GM23338 (cell line): ENCODE measurements around the gene KCNT2.

ENCODE experiments used
- EZH2 ChIP-seq: fragments of 200-600 bp; sonication (generic); IDR thresholded peaks from one replicate; pipeline ENCODE4 v1.8.0; 2017; ENCODE audit warnings: antibody characterized with exemption, mild to moderate bottlenecking, low read depth; ENCODE audit not compliant: unreplicated experiment
- EZH2phosphoT487 ChIP-seq: fragments of 200-600 bp; sonication (generic); IDR thresholded peaks from one replicate; pipeline ENCODE4 v1.8.1; 2018; ENCODE audit warnings: antibody characterized with exemption; ENCODE audit not compliant: unreplicated experiment
- POLR2AphosphoS5 ChIP-seq: IDR thresholded peaks from 2 replicates; pipeline ENCODE4 v1.6.1; 2016; ENCODE audit warnings: antibody characterized with exemption, low read depth
- TF ChIP-seq, protein P1 (sequence below), 2 experiments: fragments of 200-600 bp in 1 of 2; sonication (generic) in 1 of 2; conservative IDR thresholded peaks; 2 replicates each; pipeline versions ENCODE4 v1.5.1 to v1.6.1; 2016 to 2017; ENCODE audit warnings: antibody characterized with exemption in 2 of 2, low read depth in 2 of 2, mild to moderate bottlenecking in 2 of 2, moderate library complexity in 1 of 2
- TF ChIP-seq, protein P2 (sequence below): IDR thresholded peaks from one replicate; pipeline ENCODE4 v1.6.1; 2018; ENCODE audit warnings: antibody characterized with exemption; ENCODE audit not compliant: unreplicated experiment

DNA sequence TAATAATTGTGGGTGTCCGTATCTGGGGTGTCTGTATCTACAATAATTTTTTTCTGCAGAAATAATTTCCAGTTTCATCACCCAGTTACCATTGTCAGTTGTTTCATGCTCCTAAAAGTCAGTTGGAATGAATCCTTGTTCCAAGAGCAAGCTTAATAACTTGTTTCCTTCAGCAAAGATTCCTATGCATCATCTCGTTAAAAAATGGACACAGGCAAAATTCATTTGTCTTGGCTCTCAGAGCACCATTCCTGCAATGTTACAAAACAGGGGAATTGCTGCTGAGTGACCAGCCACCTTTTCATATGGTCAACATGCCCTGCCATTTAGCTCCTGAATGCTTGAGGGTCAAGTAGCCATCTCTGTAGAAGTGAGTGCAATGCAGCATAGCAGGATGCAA, 393.4 kb downstream of the KCNT2 start:
- TF ChIP-seq, protein P1, sequence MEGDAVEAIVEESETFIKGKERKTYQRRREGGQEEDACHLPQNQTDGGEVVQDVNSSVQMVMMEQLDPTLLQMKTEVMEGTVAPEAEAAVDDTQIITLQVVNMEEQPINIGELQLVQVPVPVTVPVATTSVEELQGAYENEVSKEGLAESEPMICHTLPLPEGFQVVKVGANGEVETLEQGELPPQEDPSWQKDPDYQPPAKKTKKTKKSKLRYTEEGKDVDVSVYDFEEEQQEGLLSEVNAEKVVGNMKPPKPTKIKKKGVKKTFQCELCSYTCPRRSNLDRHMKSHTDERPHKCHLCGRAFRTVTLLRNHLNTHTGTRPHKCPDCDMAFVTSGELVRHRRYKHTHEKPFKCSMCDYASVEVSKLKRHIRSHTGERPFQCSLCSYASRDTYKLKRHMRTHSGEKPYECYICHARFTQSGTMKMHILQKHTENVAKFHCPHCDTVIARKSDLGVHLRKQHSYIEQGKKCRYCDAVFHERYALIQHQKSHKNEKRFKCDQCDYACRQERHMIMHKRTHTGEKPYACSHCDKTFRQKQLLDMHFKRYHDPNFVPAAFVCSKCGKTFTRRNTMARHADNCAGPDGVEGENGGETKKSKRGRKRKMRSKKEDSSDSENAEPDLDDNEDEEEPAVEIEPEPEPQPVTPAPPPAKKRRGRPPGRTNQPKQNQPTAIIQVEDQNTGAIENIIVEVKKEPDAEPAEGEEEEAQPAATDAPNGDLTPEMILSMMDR (conservative IDR thresholded peaks at IDR 0.05; ENCODE audit: low read depth in 2 of 2): no peak
- no peak for TF ChIP-seq POLR2AphosphoS5
- no peak for TF ChIP-seq EZH2
- TF ChIP-seq, protein P2, sequence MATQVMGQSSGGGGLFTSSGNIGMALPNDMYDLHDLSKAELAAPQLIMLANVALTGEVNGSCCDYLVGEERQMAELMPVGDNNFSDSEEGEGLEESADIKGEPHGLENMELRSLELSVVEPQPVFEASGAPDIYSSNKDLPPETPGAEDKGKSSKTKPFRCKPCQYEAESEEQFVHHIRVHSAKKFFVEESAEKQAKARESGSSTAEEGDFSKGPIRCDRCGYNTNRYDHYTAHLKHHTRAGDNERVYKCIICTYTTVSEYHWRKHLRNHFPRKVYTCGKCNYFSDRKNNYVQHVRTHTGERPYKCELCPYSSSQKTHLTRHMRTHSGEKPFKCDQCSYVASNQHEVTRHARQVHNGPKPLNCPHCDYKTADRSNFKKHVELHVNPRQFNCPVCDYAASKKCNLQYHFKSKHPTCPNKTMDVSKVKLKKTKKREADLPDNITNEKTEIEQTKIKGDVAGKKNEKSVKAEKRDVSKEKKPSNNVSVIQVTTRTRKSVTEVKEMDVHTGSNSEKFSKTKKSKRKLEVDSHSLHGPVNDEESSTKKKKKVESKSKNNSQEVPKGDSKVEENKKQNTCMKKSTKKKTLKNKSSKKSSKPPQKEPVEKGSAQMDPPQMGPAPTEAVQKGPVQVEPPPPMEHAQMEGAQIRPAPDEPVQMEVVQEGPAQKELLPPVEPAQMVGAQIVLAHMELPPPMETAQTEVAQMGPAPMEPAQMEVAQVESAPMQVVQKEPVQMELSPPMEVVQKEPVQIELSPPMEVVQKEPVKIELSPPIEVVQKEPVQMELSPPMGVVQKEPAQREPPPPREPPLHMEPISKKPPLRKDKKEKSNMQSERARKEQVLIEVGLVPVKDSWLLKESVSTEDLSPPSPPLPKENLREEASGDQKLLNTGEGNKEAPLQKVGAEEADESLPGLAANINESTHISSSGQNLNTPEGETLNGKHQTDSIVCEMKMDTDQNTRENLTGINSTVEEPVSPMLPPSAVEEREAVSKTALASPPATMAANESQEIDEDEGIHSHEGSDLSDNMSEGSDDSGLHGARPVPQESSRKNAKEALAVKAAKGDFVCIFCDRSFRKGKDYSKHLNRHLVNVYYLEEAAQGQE: no peak
- no peak for TF ChIP-seq EZH2phosphoT487
